Stomach (tissue), 4 donors: ENCODE results near the gene BRCA2.

ENCODE experiments used
- CTCF ChIP-seq, 7 experiments: fragments of 450-650 bp in 4 of 7; fragments of 200-600 bp in 3 of 7; sonication (generic) in 3 of 7; IDR thresholded peaks; one replicate each; pipeline ENCODE4 v1.5.1; 2016 to 2019; ENCODE audit warnings: antibody characterized with exemption in 7 of 7, control low read depth in 2 of 7, mild to moderate bottlenecking in 1 of 7
- POLR2AphosphoS5 ChIP-seq, 3 donors: sonication (generic); formaldehyde crosslinking; IDR thresholded peaks; one replicate each; pipeline ENCODE4 v1.6.1; 2016; ENCODE audit warnings: antibody characterized with exemption in 3 of 3

- TF ChIP-seq CTCF (IDR thresholded peaks at IDR 0.05) (no peak), POLR2AphosphoS5 (IDR thresholded peaks at IDR 0.05) (no peak)
Measured at GRCh38 chr13:32317716-32318465, 2.6 kb downstream of the BRCA2 start.
